SK-N-SH (cell line): ENCODE measurements around the gene WEE2. TPM values are rescaled to one million over a fixed set of nuclear protein-coding genes. Genes with fewer than 3 reads are reported as not detected.

ENCODE experiments used
- CTCF ChIA-PET: fragments of 300-600, 350-600 bp; formaldehyde crosslinking; extraction: SDS; loops from one replicate; lab custom pipeline; 2021; lab: Yijun Ruan, JAX
- POLR2A ChIA-PET: fragments of 350-600 bp; sonication (Branson Sonifier 250); formaldehyde crosslinking; extraction: SDS; loops from one replicate; lab custom pipeline; 2020; ENCODE audit warnings: antibody characterized with exemption, inconsistent platforms; lab: Yijun Ruan, JAX
- DNase-seq: peaks from one replicate; pipeline ENCODE4 v3.0.0; 2012
- H2AFZ ChIP-seq: fragments of 200-600 bp; sonication (generic); 2 replicates; pipeline ENCODE4 v1.8.1; 2016; ENCODE audit warnings: antibody characterized with exemption, mild to moderate bottlenecking, low read depth
- H3F3A ChIP-seq: fragments of 200-600 bp; sonication (generic); replicated peaks from 2 replicates; pipeline ENCODE3; 2016; ENCODE audit warnings: antibody characterized with exemption, mild to moderate bottlenecking; ENCODE audit not compliant: insufficient read depth
- H3K27ac ChIP-seq, 2 experiments: fragments of 200-500 bp in 1 of 2; fragments of 200-600 bp in 1 of 2; sonication (Bioruptor generic) in 1 of 2; sonication (generic), shearing (Covaris generic) in 1 of 2; 2 replicates each; pipeline versions ENCODE4 v1.5.1 to v1.6.1; 2014 to 2016; ENCODE audit warnings: low read depth in 2 of 2, inconsistent platforms in 1 of 2, low read length in 1 of 2, mild to moderate bottlenecking in 1 of 2, mixed read lengths in 1 of 2
- H3K27me3 ChIP-seq: fragments of 200-600 bp; sonication (generic), shearing (Covaris generic); 2 replicates; pipeline ENCODE4 v1.6.1; 2016; ENCODE audit warnings: mixed run types; ENCODE audit not compliant: insufficient read depth
- H3K36me3 ChIP-seq, 2 experiments: fragments of 200-500 bp in 1 of 2; fragments of 200-600 bp in 1 of 2; sonication (Bioruptor generic) in 1 of 2; sonication (generic) in 1 of 2; replicated peaks in 1 of 2; 2 replicates each; pipeline versions ENCODE3 to v1.5.1; 2014 to 2016; ENCODE audit warnings: low read length in 1 of 2, mild to moderate bottlenecking in 1 of 2; ENCODE audit not compliant: insufficient read depth in 2 of 2, control insufficient read depth in 1 of 2
- H3K4me1 ChIP-seq, 2 experiments: fragments of 200-500 bp in 1 of 2; fragments of 200-600 bp in 1 of 2; sonication (Bioruptor generic) in 1 of 2; sonication (generic), shearing (Covaris generic) in 1 of 2; 2 replicates each; pipeline versions ENCODE4 v1.5.1 to v1.6.1; 2014 to 2016; ENCODE audit warnings: low read depth in 1 of 2, low read length in 1 of 2, mixed run types in 1 of 2; ENCODE audit not compliant: insufficient read depth in 2 of 2, control insufficient read depth in 1 of 2
- H3K4me2 ChIP-seq: fragments of 200-600 bp; sonication (generic), shearing (Covaris generic); 2 replicates; pipeline ENCODE4 v1.6.1; 2017; ENCODE audit warnings: mixed run types
- H3K4me3 ChIP-seq, 2 experiments: fragments of 200-500 bp in 1 of 2; fragments of 200-600 bp in 1 of 2; sonication (Bioruptor generic) in 1 of 2; sonication (generic), shearing (Covaris generic) in 1 of 2; 2 replicates each; pipeline versions ENCODE4 v1.5.1 to v1.8.1; 2014 to 2016; ENCODE audit warnings: low read depth in 2 of 2, inconsistent platforms in 1 of 2, low read length in 1 of 2, mild to moderate bottlenecking in 1 of 2, mixed read lengths in 1 of 2, moderate library complexity in 1 of 2
- H3K79me2 ChIP-seq: fragments of 200-600 bp; sonication (generic); 2 replicates; pipeline ENCODE4 v1.8.1; 2017; ENCODE audit warnings: mild to moderate bottlenecking; ENCODE audit not compliant: insufficient read depth
- H3K9ac ChIP-seq: fragments of 200-600 bp; sonication (generic); 2 replicates; pipeline ENCODE4 v1.6.1; 2017; ENCODE audit warnings: mixed run types
- H3K9me2 ChIP-seq: fragments of 200-600 bp; sonication (generic); 2 replicates; pipeline ENCODE4 v1.6.1; 2017; ENCODE audit warnings: mixed run types
- H3K9me3 ChIP-seq: fragments of 200-600 bp; sonication (generic); 2 replicates; pipeline ENCODE4 v1.6.1; 2017; ENCODE audit warnings: mixed run types, mild to moderate bottlenecking, moderate library complexity
- H4K20me1 ChIP-seq: fragments of 200-600 bp; sonication (generic); 2 replicates; pipeline ENCODE4 v1.6.1; 2017; ENCODE audit warnings: mild to moderate bottlenecking, mixed run types; ENCODE audit not compliant: insufficient read depth
- CHD2 ChIP-seq: fragments of 150-350 bp; IDR thresholded peaks from 2 replicates; pipeline ENCODE4 v1.6.1; 2018; ENCODE audit warnings: low read length; ENCODE audit not compliant: partially characterized antibody
- ELF1 ChIP-seq: IDR thresholded peaks from 2 replicates; pipeline ENCODE4 v1.4.0; 2012
- FOXM1 ChIP-seq: IDR thresholded peaks from 2 replicates; pipeline ENCODE4 v1.4.0; 2012; ENCODE audit warnings: low read depth, mild to moderate bottlenecking
- JUND ChIP-seq: IDR thresholded peaks from 2 replicates; pipeline ENCODE4 v1.4.0; 2012
- MAX ChIP-seq: IDR thresholded peaks from 2 replicates; pipeline ENCODE4 v1.4.0; 2012; ENCODE audit warnings: low read depth
- PBX3 ChIP-seq: IDR thresholded peaks from 2 replicates; pipeline ENCODE4; 2012
- RAD21 ChIP-seq: IDR thresholded peaks from 2 replicates; pipeline ENCODE4 v1.6.1; 2012; ENCODE audit warnings: mild to moderate bottlenecking, low read length
- YY1 ChIP-seq: IDR thresholded peaks from 2 replicates; pipeline ENCODE4 v1.4.0; 2012; ENCODE audit warnings: low read depth, mild to moderate bottlenecking
- ZBTB33 ChIP-seq: IDR thresholded peaks from 2 replicates; pipeline ENCODE4 v1.4.0; 2012; ENCODE audit warnings: low read depth, borderline replicate concordance
- WGBS: methylation state at CpG from one replicate; pipeline ENCODE4 v1.1.6; 2017; ENCODE audit warnings: low lambda C conversion rate; 5-methylcytosine and 5-hydroxymethylcytosine counted together
- polyA plus RNA-seq, 3 experiments: library from polyadenylated mRNA; depleted of rRNA; stranded (reverse); fragments of >200 nt; gene quantifications; 2 replicates each; pipeline ENCODE4 v1.2.3, GENCODE V29; 2012
- TF ChIP-seq, protein P1 (sequence below): fragments of 150-350 bp; IDR thresholded peaks from 2 replicates; pipeline ENCODE4 v1.6.1; 2017; ENCODE audit warnings: antibody characterized with exemption, low read length, low read depth, borderline replicate concordance

WEE2 gene
- polyA plus RNA-seq, 1 of the 3 experiments (the other 2 are of a cell fraction) = not detected

DNA sequence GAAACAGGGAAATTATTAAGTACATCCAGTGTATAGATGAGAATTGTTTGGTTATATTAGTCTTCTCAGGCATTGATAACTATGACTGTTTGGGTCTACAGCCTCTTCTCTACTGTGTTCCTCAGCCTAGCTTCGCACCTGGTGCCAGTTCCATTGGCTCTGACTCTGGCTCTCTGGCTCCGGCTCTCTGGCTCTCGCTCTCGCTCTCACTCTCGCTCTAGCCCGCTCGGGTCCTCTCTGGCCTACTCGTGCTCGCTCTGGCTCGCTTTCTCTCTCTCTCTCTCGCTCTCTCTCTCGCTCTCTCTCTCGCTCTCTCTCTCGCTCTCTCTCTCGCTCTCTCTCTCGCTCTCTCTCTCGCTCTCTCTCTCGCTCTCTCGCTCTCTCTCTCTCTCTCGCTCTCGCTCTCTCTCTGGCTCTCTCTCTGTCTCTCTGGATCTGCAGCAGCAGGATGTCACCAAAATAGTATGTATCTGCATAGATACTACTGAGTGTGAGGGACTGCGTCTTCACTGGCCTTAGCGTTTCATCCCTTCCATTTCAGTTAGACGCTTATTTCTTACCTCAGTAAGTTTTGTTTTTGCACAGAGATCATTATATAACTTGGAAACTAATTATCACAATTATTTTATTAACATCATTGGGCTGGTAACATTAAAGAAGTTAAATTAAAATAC, 23.5 kb downstream of the WEE2 start:
- WGBS = 92% methylated on average over 24 of the region's 24 CpGs
- Histone ChIP-seq H3K9ac (no peak overlapping the region), H3K27me3 (no peaks in the 10 kb centered on the region), H3K4me1 (no peaks in the 10 kb centered on the region), H3K4me2 (no peak overlapping the region), H3K4me3 (no peak overlapping the region), H3F3A (no peaks in the 10 kb centered on the region), H3K9me2 (no peaks in the 10 kb centered on the region), H3K36me3 (no peaks in the 10 kb centered on the region), H3K79me2 (no peaks in the 10 kb centered on the region), H3K27ac (no peak overlapping the region), H3K9me3 (no peaks in the 10 kb centered on the region), H2AFZ (no peak overlapping the region), H4K20me1 (no peaks in the 10 kb centered on the region)
- DNase-seq = no peak
- TF ChIP-seq, protein P1, sequence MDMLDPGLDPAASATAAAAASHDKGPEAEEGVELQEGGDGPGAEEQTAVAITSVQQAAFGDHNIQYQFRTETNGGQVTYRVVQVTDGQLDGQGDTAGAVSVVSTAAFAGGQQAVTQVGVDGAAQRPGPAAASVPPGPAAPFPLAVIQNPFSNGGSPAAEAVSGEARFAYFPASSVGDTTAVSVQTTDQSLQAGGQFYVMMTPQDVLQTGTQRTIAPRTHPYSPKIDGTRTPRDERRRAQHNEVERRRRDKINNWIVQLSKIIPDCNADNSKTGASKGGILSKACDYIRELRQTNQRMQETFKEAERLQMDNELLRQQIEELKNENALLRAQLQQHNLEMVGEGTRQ = no peak
- no peak for TF ChIP-seq RAD21
- POLR2A ChIA-PET = no interaction called here
- CTCF ChIA-PET = interaction anchor here (1.1 to 9.4 kb wide), 3 partner anchors 23 to 79 kb away, joined by 3 to 124 read pairs (median 4); no protein-coding TSS in a partner anchor

DNA sequence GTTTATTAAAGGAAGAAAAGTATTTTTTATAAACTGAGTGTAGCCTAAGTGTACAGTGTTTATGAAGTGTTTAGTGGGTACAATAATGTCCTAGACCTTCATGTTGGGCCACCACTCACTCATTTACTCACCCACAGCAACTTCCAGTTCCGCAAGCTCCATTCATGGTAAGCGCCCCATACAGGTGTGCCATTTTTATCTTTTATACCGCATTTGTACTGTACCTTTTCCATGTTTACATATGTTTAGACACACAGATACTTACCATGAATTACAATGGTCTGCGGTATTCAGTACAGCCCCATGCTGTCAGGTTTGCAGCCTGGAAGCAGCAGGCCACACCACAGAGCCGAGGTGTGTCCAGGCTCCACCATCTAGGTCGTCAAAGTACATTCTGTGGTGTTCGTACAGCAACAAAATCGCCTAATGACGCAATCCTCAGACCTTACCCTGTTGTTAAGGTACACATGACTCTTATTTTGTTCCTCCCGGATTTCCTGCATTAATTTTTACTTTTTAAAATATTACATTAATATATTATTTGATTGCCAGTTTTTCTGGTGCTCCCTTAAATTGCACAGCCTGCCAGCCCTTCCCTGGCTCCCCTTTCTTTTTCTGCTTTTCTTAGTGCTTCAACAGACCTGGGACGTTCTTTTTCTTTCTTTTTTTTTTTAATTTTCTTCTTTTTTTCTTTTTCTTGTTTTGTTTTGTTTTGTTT, 29.1 kb downstream of the WEE2 start:
- ChIA-PET POLR2A (interaction anchor here (0.6 to 1.3 kb wide), 8 partner anchors 34 to 1611 kb away, joined by 3 to 7 read pairs (median 4); no protein-coding TSS in a partner anchor), CTCF (interaction anchor here (0.6 to 9.4 kb wide), 42 partner anchors 10 to 813 kb away, joined by 3 to 124 read pairs (median 6); partner anchors contain the start of genes AGK, DENND11, TAS2R3 and WEE2)
- H3K4me2 ChIP-seq = peak overlapping the region; percentile 75
- peak overlapping the region; percentile 83; the same call in 1 of the 2 replicates for H3K9ac ChIP-seq
- peak; percentile 24 for DNase-seq
- no peaks in the 10 kb centered on the region for H4K20me1 ChIP-seq
- H3K27ac ChIP-seq = peak overlapping the region; percentile 23 to 69
- WGBS = 46% methylated on average over 11 of the region's 11 CpGs
- H3F3A ChIP-seq = peaks cover 4% of the 10 kb centered on the region
- H3K4me3 ChIP-seq = peak overlapping the region; percentile 94 to 95
- H3K9me3 ChIP-seq = no peaks in the 10 kb centered on the region
- H3K36me3 ChIP-seq = peaks cover 28 to 31% of the 10 kb centered on the region in 2 experiments
- no peak for TF ChIP-seq RAD21
- TF ChIP-seq ZBTB33 = no peak
- TF ChIP-seq MAX = no peak
- no peak for TF ChIP-seq ELF1
- no peak for TF ChIP-seq JUND
- no peak for TF ChIP-seq YY1
- TF ChIP-seq PBX3 = no peak
- TF ChIP-seq FOXM1 = no peak
- no peak for TF ChIP-seq CHD2
- peak overlapping the region; percentile 99 for H2AFZ ChIP-seq
- H3K9me2 ChIP-seq = no peaks in the 10 kb centered on the region
- H3K4me1 ChIP-seq = peaks cover 6 to 26% of the 10 kb centered on the region in 2 experiments; a peak in 2 of 4 replicates
- H3K79me2 ChIP-seq = peaks cover 40% of the 10 kb centered on the region
- no peaks in the 10 kb centered on the region for H3K27me3 ChIP-seq
